Nucleus accumbens (tissue), 56 donors: ENCODE data around the gene CENPK.
"Not testable (repeated sequence)": the region's sequence is repeated elsewhere in the genome, so short reads cannot be mapped to it uniquely, and the experiment has no call there.

ENCODE experiments used
- DNase-seq, 56 donors: peaks; one replicate each; lab custom pipeline; 2025; lab: John Stamatoyannopoulos, UW

Gene CENPK

DNA sequence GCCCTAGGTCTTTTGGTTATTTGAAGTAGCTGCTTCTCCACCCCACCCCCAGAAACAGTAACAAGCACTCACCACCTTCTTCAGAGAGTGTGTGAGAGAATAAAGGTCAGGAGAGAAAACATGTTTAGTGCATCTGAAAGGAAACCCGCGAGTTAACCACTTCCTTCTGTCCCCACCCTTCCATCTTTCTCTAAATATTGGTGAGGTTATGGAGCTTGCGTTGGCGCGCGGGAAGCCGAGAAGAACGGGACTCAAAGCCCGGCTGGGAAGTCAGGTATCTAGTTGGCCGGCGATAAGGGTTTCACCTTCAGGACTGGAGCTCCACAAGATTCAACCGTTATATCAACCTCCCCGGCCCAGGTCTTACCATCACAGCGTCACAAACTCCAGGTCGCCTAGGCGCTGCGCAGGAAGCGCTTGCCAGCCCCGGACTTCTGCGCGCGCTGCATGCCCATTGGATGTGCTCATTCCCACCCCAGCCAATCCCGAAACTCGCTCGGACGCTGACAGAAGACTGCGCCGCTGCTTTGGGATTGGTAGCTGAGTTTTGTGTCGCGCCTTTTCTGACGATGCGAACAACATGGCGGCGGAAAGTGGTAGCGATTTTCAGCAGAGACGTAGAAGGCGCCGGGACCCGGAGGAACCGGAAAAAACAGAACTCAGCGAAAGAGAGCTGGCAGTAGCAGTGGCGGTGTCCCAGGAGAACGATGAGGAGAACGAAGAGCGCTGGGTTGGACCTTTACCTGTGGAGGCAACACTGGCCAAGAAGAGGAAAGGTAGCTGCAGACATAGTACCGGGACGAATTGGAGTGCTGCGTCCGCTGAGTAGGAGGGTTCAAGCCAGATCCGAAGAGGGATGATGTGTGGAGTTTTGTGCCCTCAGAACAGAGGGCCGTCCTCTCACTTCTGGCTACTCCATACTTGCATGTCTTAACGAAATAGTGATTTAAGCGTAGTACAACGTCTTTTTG is at the start of gene CENPK, which contains the start of gene PPWD1:
Gene CENPK (minus strand): TSS at position 438 of the 971 bp plus-strand sequence. CDS start 8,261 bp downstream, outside the sequence.
Gene PPWD1 (plus strand): TSS at position 566 of the 971 bp plus-strand sequence. CDS start 15 bp downstream, at position 581.
- peak; percentile 27 to 96 (median 90) for DNase-seq

DNA sequence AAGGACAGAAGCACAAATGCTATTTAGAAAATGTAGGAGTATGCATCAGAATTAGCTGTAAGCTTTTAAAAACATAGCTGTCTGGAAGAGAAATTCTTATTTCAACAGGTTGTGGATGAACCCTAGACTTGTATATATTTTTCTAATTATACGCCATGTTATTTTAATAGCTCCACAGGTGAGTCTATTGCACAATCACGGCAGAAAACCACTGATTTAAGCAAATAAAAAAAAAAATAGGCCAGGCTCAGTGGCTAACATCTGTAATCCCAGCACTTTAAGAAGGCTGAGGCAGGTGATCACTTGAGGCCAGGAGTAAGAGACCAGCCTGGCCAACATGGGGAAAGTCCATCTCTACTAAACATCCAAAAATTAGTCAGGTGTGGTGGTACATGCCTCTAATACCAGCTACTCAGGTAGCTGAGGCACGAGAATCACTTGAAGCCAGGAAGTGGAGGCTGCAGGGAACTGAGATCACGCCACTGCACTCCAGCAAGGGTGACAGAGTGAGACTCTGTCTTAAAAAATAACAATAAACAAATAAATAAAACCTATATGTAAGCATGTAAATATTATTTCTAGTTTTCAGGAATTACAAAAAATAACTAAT is 49.4 kb upstream of the CENPK start:
- DNase-seq: no peak

- DNase-seq: no peak
Measured at GRCh38 chr5:65611524-65611923, 48.6 kb upstream of the CENPK start.

GRCh38 chr5:65601761-65602160 is 38.8 kb upstream of the CENPK start:
- not testable (repeated sequence) for DNase-seq

GRCh38 chr5:65588694-65589093 is 25.7 kb upstream of the CENPK start:
- DNase-seq: no peak

DNA sequence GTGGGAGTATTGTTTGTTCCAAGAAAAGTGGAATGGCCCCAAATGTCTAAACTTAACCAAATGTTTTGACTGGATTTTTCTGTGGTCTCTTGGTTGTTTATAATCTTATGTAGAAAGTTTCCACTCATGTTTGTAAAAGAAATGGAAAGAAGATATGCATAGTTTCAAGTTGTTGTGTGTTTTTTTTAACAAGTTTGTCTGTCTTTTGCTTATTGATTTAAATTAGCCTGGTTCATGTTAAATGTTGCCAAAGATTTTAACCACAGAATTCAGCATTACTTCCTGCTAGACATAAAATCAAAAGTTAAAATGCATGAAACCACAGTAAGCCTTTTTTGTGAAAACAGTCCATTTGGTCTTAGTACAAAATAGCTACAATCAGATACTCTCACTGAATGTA is 14.2 kb upstream of the CENPK start:
- DNase-seq: no peak

DNA sequence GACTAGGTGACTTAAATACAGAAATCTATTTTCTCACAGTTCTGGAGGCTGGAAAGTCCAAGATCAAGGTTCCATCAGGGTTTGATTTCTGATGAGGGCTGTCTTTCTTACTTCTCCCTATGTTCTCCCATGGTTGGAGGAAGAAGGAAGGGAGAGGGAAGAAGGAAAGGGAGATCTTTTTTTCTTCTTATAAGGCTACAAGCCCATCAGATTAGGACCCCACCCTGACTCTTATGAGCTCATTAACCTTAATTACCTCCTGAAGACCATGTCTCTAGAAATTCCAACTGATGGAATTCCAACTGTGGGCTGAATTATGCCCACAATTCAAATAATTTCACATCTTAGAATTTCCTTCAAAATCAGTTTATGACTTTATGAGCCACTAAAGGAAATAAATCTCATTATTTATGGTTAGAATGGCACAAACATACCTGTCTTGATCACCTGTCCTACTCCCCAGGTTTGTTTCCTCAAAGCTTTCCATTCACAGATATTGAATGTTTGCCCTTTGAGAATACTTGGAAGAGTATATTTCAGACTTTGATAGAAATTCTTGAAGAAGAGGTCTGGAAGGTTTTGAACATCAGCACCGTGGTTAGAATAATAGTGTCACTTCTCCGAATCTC is 7.7 kb upstream of the CENPK start:
- no peak for DNase-seq

GRCh38 chr5:65566505-65566904 is 3.5 kb upstream of the CENPK start:
- DNase-seq: no peak

- DNase-seq: no peak
Measured at GRCh38 chr5:65563777-65564176, 809 bp upstream of the CENPK start.

DNA sequence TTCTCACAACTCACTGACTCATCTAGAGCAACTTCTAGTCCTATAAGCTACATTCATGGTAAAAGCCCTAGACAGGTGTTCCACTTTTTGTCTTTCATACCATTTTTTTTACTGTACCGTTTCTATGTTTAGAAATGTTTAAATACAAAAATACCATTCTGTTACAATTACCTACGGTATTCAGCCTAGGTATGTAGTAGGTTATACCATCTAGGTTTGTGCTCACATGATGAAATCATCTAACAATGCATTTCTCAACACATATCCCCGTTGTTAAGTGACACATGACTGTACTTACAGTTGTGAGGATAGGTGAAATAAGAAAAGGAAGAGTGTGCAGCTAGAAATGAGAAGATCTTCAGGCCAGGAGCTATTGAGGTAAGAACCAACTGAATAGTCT is 6.2 kb downstream of the CENPK start:
- DNase-seq: no peak

GRCh38 chr5:65556181-65556580 is 6.8 kb downstream of the CENPK start:
- DNase-seq: no peak

DNA sequence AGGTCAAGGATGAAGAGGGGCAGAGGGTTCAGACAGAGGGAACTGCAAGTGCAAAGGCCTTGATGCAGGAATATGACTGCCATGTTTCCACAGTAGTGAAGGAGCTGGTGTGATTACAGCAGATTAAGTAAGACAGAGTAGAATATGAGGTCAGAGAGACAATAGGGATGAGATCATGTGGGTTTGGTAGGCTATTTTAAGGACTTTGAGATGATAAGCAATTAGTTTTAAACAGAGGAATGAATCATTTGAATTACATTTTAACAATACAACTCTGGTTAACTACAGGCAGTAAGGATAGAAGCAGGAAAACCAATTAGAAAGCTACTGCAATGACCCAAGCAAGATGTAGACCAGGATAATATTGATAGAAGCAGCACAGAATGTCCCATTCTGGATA is 7.7 kb downstream of the CENPK start:
- DNase-seq: no peak

- no peak for DNase-seq
Measured at GRCh38 chr5:65553941-65554340, 9.0 kb downstream of the CENPK start.

DNA sequence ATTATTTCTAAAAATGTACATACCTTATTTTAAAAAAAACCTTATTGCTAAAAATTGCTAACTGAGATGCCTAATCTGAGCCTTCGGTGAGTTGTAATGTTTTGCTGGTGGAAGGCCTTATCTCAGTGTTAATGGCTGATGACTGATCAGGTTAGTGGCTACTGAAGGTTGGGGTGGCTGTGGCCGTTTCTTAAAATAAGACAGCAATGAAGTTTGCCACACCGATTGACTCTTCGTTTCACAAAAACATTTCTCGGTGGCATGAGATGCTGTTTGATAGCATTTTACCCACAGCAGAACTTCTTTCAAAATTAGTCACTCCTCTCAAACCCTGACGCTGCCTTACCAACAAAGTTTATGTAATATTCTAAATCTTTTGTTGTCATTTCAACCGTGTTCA is 14.7 kb downstream of the CENPK start:
- DNase-seq: no peak

DNA sequence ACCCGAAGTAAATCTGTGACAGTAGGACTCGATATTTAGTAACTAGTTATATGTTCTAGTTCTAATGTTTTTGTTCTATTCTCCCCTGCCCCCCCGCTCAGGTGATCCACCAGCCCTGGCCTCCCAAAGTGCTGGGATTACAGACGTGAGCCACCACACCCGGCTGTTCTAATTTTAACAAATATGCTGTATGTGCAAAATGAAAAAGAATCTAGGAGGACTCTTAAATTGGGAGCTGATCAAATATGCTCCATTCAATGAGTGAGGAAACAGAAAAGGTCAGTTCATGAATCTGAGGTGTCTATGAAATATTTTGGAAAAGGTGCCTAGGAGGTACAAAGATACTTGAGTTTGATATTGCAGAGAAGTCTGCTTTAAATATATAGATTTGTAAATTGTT is 16.8 kb downstream of the CENPK start:
- no peak for DNase-seq

- DNase-seq: no peak
Measured at GRCh38 chr5:65544473-65544872, 18.5 kb downstream of the CENPK start.

GRCh38 chr5:65539827-65540226 is 23.1 kb downstream of the CENPK start:
- DNase-seq: no peak

DNA sequence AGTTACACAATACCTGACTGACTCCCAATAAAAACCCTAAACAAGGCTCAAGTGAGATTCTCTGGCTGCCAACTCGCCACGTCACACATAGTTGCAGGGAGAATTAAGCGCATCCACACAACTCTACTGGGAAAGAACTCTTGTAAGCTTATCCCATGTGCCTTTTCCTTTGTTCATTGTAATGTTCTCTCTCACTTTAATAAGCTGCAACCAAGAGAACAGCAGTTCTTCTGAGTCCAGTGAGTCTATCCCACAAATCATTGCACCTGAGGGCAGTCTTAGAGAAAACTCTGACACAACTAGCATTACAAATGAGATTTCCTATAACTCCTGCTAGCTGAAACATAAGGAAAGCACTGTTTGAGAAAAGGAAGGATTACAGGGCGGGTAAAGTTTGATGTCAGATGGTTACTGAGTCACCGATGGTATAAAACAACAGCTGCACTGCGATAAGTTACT is 27.4 kb downstream of the CENPK start:
- no peak for DNase-seq

GRCh38 chr5:65530904-65531303 is 32.1 kb downstream of the CENPK start:
- no peak for DNase-seq

- DNase-seq: no peak
Measured at GRCh38 chr5:65525726-65526125, 37.2 kb downstream of the CENPK start.
